NB4 (cell line): Measurements from ENCODE around the gene KRT85.

Experiments used
- CTCF ChIP-seq: IDR thresholded peaks from one replicate; pipeline ENCODE4 v1.5.1; 2012; ENCODE audit warnings: low read depth, low read length
- MAX ChIP-seq: IDR thresholded peaks from 2 replicates; pipeline ENCODE4 v1.6.1; 2011; ENCODE audit warnings: low read depth, low read length
- MYC ChIP-seq: IDR thresholded peaks from 2 replicates; pipeline ENCODE4 v1.6.1; 2011; ENCODE audit warnings: low read depth, low read length
- POLR2A ChIP-seq: IDR thresholded peaks from 2 replicates; pipeline ENCODE4 v1.6.1; 2011; ENCODE audit warnings: mild to moderate bottlenecking; ENCODE audit not compliant: insufficient read length; ENCODE audit errors: extremely low read depth

GRCh38 chr12:52323416-52324152, 43.7 kb downstream of the KRT85 start:
- TF ChIP-seq CTCF (no peak), POLR2A (no peak), MAX (no peak), MYC (no peak)
